Esophagus squamous epithelium (tissue), 4 donors: Measurements from ENCODE around the gene TBRG4.

Experiments
- CTCF ChIP-seq, 6 experiments: fragments of 450-650 bp in 4 of 6; fragments of 200-600 bp in 2 of 6; sonication (generic) in 2 of 6; IDR thresholded peaks; one replicate each; pipeline ENCODE4 v1.5.1; 2016 to 2019; ENCODE audit warnings: antibody characterized with exemption in 6 of 6, mild to moderate bottlenecking in 4 of 6, moderate library complexity in 4 of 6
- POLR2A ChIP-seq, 4 donors: fragments of 450-650 bp; IDR thresholded peaks; one replicate each; pipeline ENCODE4 v1.6.1; 2017; ENCODE audit warnings: antibody characterized with exemption in 4 of 4, mild to moderate bottlenecking in 4 of 4, moderate library complexity in 3 of 4

- no peak for TF ChIP-seq POLR2A (IDR thresholded peaks at IDR 0.05)
- TF ChIP-seq CTCF (IDR thresholded peaks at IDR 0.05) = no peak
Measured at GRCh38 chr7:45156516-45157272, 45.2 kb upstream of the TBRG4 start.
